Measurements from ENCODE around the gene HS3ST2. TPM values are rescaled to one million over a fixed set of nuclear protein-coding genes. Genes with fewer than 3 reads are reported as not detected.

The HS3ST2 gene
- total RNA-seq, 1 donor from 2014 or later = 1.0 TPM

DNA sequence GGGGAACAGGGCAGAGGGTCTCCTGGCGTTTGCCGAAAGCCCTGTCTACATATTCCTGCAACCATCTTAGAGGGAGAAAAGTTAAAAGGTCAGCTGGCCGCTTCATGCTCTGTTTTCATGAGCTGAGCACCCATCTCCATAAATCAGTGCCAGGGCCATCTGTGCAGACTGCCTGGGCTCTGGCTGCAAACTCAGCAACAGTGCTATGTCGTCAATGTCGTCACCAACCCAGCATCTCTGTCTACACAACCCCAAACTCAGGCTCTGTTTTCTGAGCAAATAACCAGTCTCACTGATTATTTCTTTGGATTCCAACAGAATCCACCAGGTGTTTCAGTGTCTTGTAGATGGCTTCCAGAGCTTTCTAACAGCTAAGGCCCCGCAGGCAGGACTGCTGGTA is 65.0 kb downstream of the HS3ST2 start:
- no peaks in the 10 kb centered on the region for H3K36me3 ChIP-seq (ENCODE audit: insufficient read depth, low read length)
- no peaks in the 10 kb centered on the region for H3K27me3 ChIP-seq (ENCODE audit: insufficient read depth, low read length)
- Mint-ChIP-seq H3K36me3 (ENCODE audit: low read depth, unreplicated experiment) (no peaks in the 10 kb centered on the region), H3K4me1 (ENCODE audit: low read depth, unreplicated experiment) (no peaks in the 10 kb centered on the region), H3K9me3 (ENCODE audit: unreplicated experiment) (no peaks in the 10 kb centered on the region), H3K27ac (ENCODE audit: unreplicated experiment) (no peak overlapping the region), H3K27me3 (ENCODE audit: low read depth, unreplicated experiment) (peaks cover 38% of the 10 kb centered on the region), H3K4me3 (ENCODE audit: unreplicated experiment) (no peak overlapping the region)
- TF ChIP-seq, protein P1, sequence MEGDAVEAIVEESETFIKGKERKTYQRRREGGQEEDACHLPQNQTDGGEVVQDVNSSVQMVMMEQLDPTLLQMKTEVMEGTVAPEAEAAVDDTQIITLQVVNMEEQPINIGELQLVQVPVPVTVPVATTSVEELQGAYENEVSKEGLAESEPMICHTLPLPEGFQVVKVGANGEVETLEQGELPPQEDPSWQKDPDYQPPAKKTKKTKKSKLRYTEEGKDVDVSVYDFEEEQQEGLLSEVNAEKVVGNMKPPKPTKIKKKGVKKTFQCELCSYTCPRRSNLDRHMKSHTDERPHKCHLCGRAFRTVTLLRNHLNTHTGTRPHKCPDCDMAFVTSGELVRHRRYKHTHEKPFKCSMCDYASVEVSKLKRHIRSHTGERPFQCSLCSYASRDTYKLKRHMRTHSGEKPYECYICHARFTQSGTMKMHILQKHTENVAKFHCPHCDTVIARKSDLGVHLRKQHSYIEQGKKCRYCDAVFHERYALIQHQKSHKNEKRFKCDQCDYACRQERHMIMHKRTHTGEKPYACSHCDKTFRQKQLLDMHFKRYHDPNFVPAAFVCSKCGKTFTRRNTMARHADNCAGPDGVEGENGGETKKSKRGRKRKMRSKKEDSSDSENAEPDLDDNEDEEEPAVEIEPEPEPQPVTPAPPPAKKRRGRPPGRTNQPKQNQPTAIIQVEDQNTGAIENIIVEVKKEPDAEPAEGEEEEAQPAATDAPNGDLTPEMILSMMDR (IDR thresholded peaks at IDR 0.05; ENCODE audit: insufficient read depth, low read depth, low read length) = no peak
- TF ChIP-seq EZH2 (IDR thresholded peaks at IDR 0.05; ENCODE audit: insufficient read depth, low read length) = no peak
- H3K4me3 ChIP-seq (ENCODE audit: insufficient read depth, low read depth, low read length) = no peak overlapping the region
- no peaks in the 10 kb centered on the region for H4K20me1 ChIP-seq (ENCODE audit: insufficient read depth, low read length)
- no peaks in the 10 kb centered on the region for H3K79me2 ChIP-seq (ENCODE audit: insufficient read depth, low read length)
- H3K9ac ChIP-seq (ENCODE audit: low read length) = no peak overlapping the region
- FAIRE-seq (no peak), DNase-seq (ENCODE audit: low read depth) (no peak)
- H3K4me2 ChIP-seq (ENCODE audit: low read length) = no peak overlapping the region
- no peak overlapping the region for H2AFZ ChIP-seq (ENCODE audit: low read depth, low read length)
- no peaks in the 10 kb centered on the region for H3K4me1 ChIP-seq (ENCODE audit: insufficient read depth, low read length)
- H3K9me3 ChIP-seq (ENCODE audit: insufficient read depth, low read depth, low read length) = no peaks in the 10 kb centered on the region
- H3K27ac ChIP-seq (ENCODE audit: low read depth, low read length) = no peak overlapping the region

DNA sequence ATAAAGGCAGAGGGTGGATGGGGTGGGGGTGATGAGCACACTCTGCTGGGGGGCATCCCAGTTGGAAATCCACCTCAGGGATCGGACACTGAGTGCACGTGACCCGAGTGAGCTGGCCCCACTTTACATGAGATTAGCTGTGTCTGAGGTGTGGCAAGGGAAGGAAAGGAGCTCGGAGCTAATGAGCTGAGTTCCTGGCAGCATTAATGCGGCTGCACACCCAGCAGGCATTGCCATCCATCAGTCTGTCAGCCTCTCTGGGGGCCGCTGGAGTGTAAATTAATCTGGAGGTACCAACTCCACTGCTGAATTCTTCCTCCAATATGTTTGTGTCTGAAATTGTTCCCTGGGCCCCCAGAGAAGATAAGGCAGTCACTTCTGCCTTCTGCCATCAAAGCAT is 65.5 kb downstream of the HS3ST2 start:
- Histone ChIP-seq H3K79me2 (ENCODE audit: insufficient read depth, low read length) (no peaks in the 10 kb centered on the region), H2AFZ (ENCODE audit: low read depth, low read length) (no peak overlapping the region), H3K36me3 (ENCODE audit: insufficient read depth, low read length) (no peaks in the 10 kb centered on the region), H3K9ac (ENCODE audit: low read length) (no peak overlapping the region), H4K20me1 (ENCODE audit: insufficient read depth, low read length) (no peaks in the 10 kb centered on the region), H3K4me3 (ENCODE audit: insufficient read depth, low read depth, low read length) (no peak overlapping the region), H3K27me3 (ENCODE audit: insufficient read depth, low read length) (no peaks in the 10 kb centered on the region), H3K4me2 (ENCODE audit: low read length) (no peak overlapping the region), H3K4me1 (ENCODE audit: insufficient read depth, low read length) (no peaks in the 10 kb centered on the region), H3K27ac (ENCODE audit: low read depth, low read length) (no peak overlapping the region), H3K9me3 (ENCODE audit: insufficient read depth, low read depth, low read length) (no peaks in the 10 kb centered on the region)
- TF ChIP-seq EZH2 (IDR thresholded peaks at IDR 0.05; ENCODE audit: insufficient read depth, low read length) = no peak
- TF ChIP-seq, protein P1 (IDR thresholded peaks at IDR 0.05; ENCODE audit: insufficient read depth, low read depth, low read length) = no peak
- FAIRE-seq (no peak), DNase-seq (ENCODE audit: low read depth) (no peak)
- H3K27ac Mint-ChIP-seq (ENCODE audit: unreplicated experiment) = no peak overlapping the region
- no peak overlapping the region for H3K4me3 Mint-ChIP-seq (ENCODE audit: unreplicated experiment)
- no peaks in the 10 kb centered on the region for H3K9me3 Mint-ChIP-seq (ENCODE audit: unreplicated experiment)
- no peaks in the 10 kb centered on the region for H3K36me3 Mint-ChIP-seq (ENCODE audit: low read depth, unreplicated experiment)
- H3K27me3 Mint-ChIP-seq (ENCODE audit: low read depth, unreplicated experiment) = peaks cover 38% of the 10 kb centered on the region
- no peaks in the 10 kb centered on the region for H3K4me1 Mint-ChIP-seq (ENCODE audit: low read depth, unreplicated experiment)

DNA sequence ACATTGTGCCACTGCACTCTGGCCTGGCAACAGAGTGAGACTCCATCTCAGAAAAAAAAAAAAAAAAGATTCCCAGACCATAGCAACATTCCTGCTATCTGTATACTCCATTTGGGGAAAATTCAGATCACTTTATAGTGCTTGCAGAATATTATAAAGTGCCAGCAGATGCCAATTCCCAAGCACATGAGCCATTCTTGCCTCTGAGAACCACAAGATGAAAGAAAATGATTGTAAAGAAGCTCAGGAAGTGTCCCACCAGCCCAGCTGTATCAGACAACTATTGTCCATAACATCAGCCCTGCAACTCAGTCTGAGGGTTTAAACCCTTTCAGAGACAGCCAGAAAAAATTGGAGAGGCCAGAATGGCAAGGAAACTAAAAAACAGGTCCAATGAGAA is 69.0 kb downstream of the HS3ST2 start:
- H3K4me3 Mint-ChIP-seq (ENCODE audit: unreplicated experiment) = no peak overlapping the region
- no peaks in the 10 kb centered on the region for H3K4me1 Mint-ChIP-seq (ENCODE audit: low read depth, unreplicated experiment)
- no peaks in the 10 kb centered on the region for H3K27me3 ChIP-seq (ENCODE audit: insufficient read depth, low read length)
- no peaks in the 10 kb centered on the region for H3K9me3 Mint-ChIP-seq (ENCODE audit: unreplicated experiment)
- no peaks in the 10 kb centered on the region for H4K20me1 ChIP-seq (ENCODE audit: insufficient read depth, low read length)
- H3K27me3 Mint-ChIP-seq (ENCODE audit: low read depth, unreplicated experiment) = peaks cover 44% of the 10 kb centered on the region
- FAIRE-seq (no peak), DNase-seq (ENCODE audit: low read depth) (no peak)
- TF ChIP-seq, protein P1 (IDR thresholded peaks at IDR 0.05; ENCODE audit: insufficient read depth, low read depth, low read length) = no peak
- no peak for TF ChIP-seq EZH2 (IDR thresholded peaks at IDR 0.05; ENCODE audit: insufficient read depth, low read length)
- H3K9me3 ChIP-seq (ENCODE audit: insufficient read depth, low read depth, low read length) = no peaks in the 10 kb centered on the region
- H3K79me2 ChIP-seq (ENCODE audit: insufficient read depth, low read length) = no peaks in the 10 kb centered on the region
- no peak overlapping the region for H2AFZ ChIP-seq (ENCODE audit: low read depth, low read length)
- no peak overlapping the region for H3K27ac Mint-ChIP-seq (ENCODE audit: unreplicated experiment)
- no peak overlapping the region for H3K27ac ChIP-seq (ENCODE audit: low read depth, low read length)
- no peaks in the 10 kb centered on the region for H3K36me3 Mint-ChIP-seq (ENCODE audit: low read depth, unreplicated experiment)
- no peaks in the 10 kb centered on the region for H3K4me1 ChIP-seq (ENCODE audit: insufficient read depth, low read length)
- no peaks in the 10 kb centered on the region for H3K36me3 ChIP-seq (ENCODE audit: insufficient read depth, low read length)
- no peak overlapping the region for H3K9ac ChIP-seq (ENCODE audit: low read length)
- no peak overlapping the region for H3K4me2 ChIP-seq (ENCODE audit: low read length)
- no peak overlapping the region for H3K4me3 ChIP-seq (ENCODE audit: insufficient read depth, low read depth, low read length)
